ENCODE results near the gene CLDN9.

CLDN9 gene

DNA sequence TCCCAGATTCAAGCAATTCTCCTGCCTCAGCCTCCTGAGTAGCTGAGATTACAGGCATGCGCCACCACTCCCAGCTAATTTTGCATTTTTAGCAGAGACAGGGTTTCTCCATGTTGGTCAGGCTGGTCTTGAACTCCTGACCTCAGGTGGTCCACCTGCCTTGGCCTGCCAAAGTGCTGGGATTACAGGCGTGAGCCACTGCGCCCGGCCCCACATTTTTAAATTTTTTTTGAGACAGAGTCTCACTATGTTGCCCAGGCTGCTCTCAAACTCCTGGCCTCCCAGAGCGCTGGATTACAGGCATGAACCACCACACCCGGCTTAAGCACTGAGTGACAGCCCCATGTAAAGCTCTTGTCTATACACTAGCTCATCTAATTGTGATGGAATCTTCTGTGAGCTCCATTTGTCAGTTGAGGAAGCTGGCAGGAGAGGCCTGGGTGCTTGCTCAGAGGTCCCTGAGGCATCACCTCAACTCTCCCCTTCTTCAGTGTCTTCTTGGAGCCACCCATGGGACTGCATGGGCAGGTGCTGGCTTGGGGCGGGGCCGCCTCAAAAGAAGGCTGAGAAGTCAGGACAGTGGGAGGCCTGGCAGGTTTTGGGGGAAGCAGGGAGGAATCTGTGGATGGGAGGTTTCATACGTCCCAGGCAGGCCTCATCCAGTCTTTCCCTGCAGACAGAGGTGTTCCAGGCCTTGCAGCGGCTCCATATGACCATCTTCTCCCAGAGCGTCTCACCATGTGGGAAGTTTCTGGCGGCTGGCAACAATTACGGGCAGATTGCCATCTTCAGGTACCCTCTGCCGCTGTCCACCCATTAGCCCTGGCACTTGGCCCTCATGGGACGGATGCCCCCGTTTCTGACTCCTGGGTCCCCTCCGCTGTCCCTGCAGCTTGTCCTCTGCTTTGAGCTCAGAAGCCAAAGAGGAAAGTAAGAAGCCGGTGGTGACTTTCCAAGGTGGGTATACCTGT is 12.6 kb downstream of the CLDN9 start:
- Histone ChIP-seq H4K20me1 (ENCODE audit: insufficient read depth, low read length) (no peaks in the 10 kb centered on the region), H3K27ac (ENCODE audit: low read length) (no peak overlapping the region), H3K79me2 (ENCODE audit: low read length) (no peaks in the 10 kb centered on the region), H3K9ac (ENCODE audit: low read length) (no peak overlapping the region), H3K4me2 (ENCODE audit: low read depth, low read length) (no peak overlapping the region), H3F3A (ENCODE audit: insufficient read depth, low read length) (0 out of 2 replicates have a peak, but pooled peaks cover 14% of the 10 kb centered on the region), H3K9me2 (replicated peaks; ENCODE audit: insufficient read depth, low read length) (no peaks in the 10 kb centered on the region), H3K27me3 (replicated peaks; ENCODE audit: insufficient read depth, low read length) (peaks cover 24% of the 10 kb centered on the region), H3K4me1 (ENCODE audit: low read length) (peaks cover 8% of the 10 kb centered on the region), H2AFZ (ENCODE audit: low read length) (no peak overlapping the region), H3K9me3 (replicated peaks; ENCODE audit: insufficient read depth, low read length) (no peaks in the 10 kb centered on the region), H3K4me3 (ENCODE audit: low read length) (no peak overlapping the region), H3K36me3 (replicated peaks; ENCODE audit: insufficient read depth, low read length) (no peaks in the 10 kb centered on the region)
- TF ChIP-seq, protein P1, sequence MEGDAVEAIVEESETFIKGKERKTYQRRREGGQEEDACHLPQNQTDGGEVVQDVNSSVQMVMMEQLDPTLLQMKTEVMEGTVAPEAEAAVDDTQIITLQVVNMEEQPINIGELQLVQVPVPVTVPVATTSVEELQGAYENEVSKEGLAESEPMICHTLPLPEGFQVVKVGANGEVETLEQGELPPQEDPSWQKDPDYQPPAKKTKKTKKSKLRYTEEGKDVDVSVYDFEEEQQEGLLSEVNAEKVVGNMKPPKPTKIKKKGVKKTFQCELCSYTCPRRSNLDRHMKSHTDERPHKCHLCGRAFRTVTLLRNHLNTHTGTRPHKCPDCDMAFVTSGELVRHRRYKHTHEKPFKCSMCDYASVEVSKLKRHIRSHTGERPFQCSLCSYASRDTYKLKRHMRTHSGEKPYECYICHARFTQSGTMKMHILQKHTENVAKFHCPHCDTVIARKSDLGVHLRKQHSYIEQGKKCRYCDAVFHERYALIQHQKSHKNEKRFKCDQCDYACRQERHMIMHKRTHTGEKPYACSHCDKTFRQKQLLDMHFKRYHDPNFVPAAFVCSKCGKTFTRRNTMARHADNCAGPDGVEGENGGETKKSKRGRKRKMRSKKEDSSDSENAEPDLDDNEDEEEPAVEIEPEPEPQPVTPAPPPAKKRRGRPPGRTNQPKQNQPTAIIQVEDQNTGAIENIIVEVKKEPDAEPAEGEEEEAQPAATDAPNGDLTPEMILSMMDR (IDR thresholded peaks at IDR 0.05; ENCODE audit: low read length): no peak
- no peak for TF ChIP-seq EZH2 (optimal IDR thresholded peaks at IDR 0.05; ENCODE audit: low read depth, low read length)
- no peak for TF ChIP-seq EZH2phosphoT487 (IDR thresholded peaks at IDR 0.05; ENCODE audit: low read length)
- no peak for DNase-seq

- TF ChIP-seq EZH2 (optimal IDR thresholded peaks at IDR 0.05; ENCODE audit: low read depth, low read length) (no peak), EZH2phosphoT487 (IDR thresholded peaks at IDR 0.05; ENCODE audit: low read length) (no peak)
- TF ChIP-seq, protein P1 (IDR thresholded peaks at IDR 0.05; ENCODE audit: low read length): no peak
- H3K9me2 ChIP-seq (replicated peaks; ENCODE audit: insufficient read depth, low read length): no peaks in the 10 kb centered on the region
- peaks cover 4% of the 10 kb centered on the region for H3K4me1 ChIP-seq (ENCODE audit: low read length)
- no peak overlapping the region for H3K4me2 ChIP-seq (ENCODE audit: low read depth, low read length)
- H2AFZ ChIP-seq (ENCODE audit: low read length): no peak overlapping the region
- H3K36me3 ChIP-seq (replicated peaks; ENCODE audit: insufficient read depth, low read length): no peaks in the 10 kb centered on the region
- H3F3A ChIP-seq (ENCODE audit: insufficient read depth, low read length): 0 out of 2 replicates have a peak, but pooled peaks cover 14% of the 10 kb centered on the region
- H3K27me3 ChIP-seq (replicated peaks; ENCODE audit: insufficient read depth, low read length): peaks cover 31% of the 10 kb centered on the region
- H3K4me3 ChIP-seq (ENCODE audit: low read length): no peak overlapping the region
- H3K79me2 ChIP-seq (ENCODE audit: low read length): no peaks in the 10 kb centered on the region
- H4K20me1 ChIP-seq (ENCODE audit: insufficient read depth, low read length): no peaks in the 10 kb centered on the region
- H3K27ac ChIP-seq (ENCODE audit: low read length): no peak overlapping the region
- no peaks in the 10 kb centered on the region for H3K9me3 ChIP-seq (replicated peaks; ENCODE audit: insufficient read depth, low read length)
- DNase-seq: no peak
- H3K9ac ChIP-seq (ENCODE audit: low read length): no peak overlapping the region
Measured at GRCh38 chr16:3026003-3026378, 13.3 kb downstream of the CLDN9 start.

GRCh38 chr16:3026609-3027488 is 14.1 kb downstream of the CLDN9 start:
- Histone ChIP-seq H3K36me3 (replicated peaks; ENCODE audit: insufficient read depth, low read length) (no peaks in the 10 kb centered on the region), H3K9me2 (replicated peaks; ENCODE audit: insufficient read depth, low read length) (no peaks in the 10 kb centered on the region), H3K9ac (ENCODE audit: low read length) (no peak overlapping the region), H2AFZ (ENCODE audit: low read length) (no peak overlapping the region), H4K20me1 (ENCODE audit: insufficient read depth, low read length) (no peaks in the 10 kb centered on the region), H3K4me3 (ENCODE audit: low read length) (no peak overlapping the region), H3K9me3 (replicated peaks; ENCODE audit: insufficient read depth, low read length) (no peaks in the 10 kb centered on the region), H3F3A (ENCODE audit: insufficient read depth, low read length) (0 out of 2 replicates have a peak, but pooled peaks cover 14% of the 10 kb centered on the region), H3K27ac (ENCODE audit: low read length) (no peak overlapping the region), H3K27me3 (replicated peaks; ENCODE audit: insufficient read depth, low read length) (peaks cover 39% of the 10 kb centered on the region), H3K79me2 (ENCODE audit: low read length) (no peaks in the 10 kb centered on the region), H3K4me1 (ENCODE audit: low read length) (peaks cover 4% of the 10 kb centered on the region), H3K4me2 (ENCODE audit: low read depth, low read length) (no peak overlapping the region)
- TF ChIP-seq EZH2phosphoT487 (IDR thresholded peaks at IDR 0.05; ENCODE audit: low read length) (no peak), EZH2 (optimal IDR thresholded peaks at IDR 0.05; ENCODE audit: low read depth, low read length) (no peak)
- TF ChIP-seq, protein P1 (IDR thresholded peaks at IDR 0.05; ENCODE audit: low read length): no peak
- no peak for DNase-seq

Data from MM.1S (cell line).